GM19397 (cell line): ENCODE measurements around the gene TKFC.

ENCODE experiments used
- ATAC-seq: cut with Tn5 transposase; IDR thresholded peaks from one replicate; pipeline ENCODE4 v1.9.1; 2021; ENCODE audit warnings: mild to moderate bottlenecking, moderate library complexity; ENCODE audit not compliant: unreplicated experiment

TKFC gene

DNA sequence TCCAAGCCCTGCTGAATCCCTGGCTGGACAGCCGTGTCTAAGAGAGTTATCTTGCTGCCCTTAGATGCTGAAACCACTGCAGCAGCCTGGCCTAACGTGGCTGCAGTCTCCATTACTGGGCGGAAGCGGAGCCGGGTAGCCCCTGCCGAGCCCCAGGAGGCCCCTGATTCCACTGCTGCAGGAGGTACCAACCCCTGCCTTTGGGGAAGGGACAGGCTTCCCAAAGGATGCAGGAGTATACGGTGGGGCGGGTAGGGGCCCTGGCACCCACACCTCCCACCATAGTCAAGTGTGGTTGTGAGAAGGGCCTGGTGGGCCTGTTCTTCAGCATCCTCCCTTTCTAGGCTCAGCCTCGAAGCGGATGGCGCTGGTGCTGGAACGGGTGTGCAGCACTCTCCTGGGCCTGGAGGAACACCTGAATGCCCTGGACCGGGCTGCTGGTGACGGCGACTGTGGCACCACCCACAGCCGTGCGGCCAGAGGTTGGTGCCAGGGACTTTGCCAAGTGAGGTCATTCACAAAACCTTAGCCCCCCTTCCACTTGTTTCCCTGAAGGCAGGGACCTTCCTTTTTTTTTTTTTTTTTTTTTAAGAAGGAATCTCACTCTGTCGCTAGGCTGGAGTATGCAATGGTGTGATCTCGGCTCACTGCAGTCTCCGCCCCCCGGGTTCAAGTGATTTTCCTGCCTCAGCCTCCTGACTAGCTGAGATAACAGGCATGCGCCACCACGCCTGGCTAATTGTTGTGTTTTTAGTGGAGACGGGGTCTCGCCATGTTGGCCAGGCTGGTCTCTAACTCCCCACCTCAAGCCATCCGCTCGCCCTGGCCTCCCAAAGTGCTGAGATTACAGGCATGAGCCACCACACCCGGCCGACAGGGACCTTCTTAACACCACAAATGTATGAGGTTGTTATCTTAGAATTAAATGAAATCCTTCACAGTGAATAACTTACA, 11.0 kb downstream of the TKFC start:
- no peak for ATAC-seq

- no peak for ATAC-seq
Measured at GRCh38 chr11:61345170-61345610, 12.2 kb downstream of the TKFC start.

- ATAC-seq, result no peak
Measured at GRCh38 chr11:61345954-61346843, 13.2 kb downstream of the TKFC start.

DNA sequence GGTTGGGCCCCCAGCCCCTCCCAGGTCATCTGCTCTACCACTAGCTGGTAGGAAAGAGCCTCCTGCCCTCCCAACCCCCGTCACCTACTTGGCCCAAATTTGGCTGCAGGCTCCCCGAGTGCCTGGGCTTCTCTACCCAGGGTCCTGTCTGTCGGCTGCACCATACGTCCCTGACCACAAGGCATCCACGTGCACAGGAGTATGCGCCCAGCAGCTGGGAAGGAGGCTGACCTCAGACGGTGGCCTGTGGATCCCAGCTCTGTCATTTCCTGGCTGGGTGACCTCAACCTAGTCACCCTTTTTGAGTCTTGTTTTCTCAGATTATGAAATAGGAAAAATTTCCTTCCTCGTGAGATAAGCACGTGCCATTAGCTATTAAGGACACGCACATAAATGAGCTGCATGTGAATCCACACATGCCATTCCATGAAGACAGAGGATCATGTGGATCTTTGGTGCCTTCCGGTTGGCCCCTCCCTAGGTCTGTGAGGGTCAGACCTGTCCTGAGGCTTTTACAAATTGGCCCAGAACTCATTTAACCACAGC, 15.0 kb downstream of the TKFC start:
- no peak for ATAC-seq

- no peak for ATAC-seq
Measured at GRCh38 chr11:61349189-61349751, 16.2 kb downstream of the TKFC start.

GRCh38 chr11:61349916-61350315, 16.9 kb downstream of the TKFC start:
- ATAC-seq, result no peak

- no peak for ATAC-seq
Measured at GRCh38 chr11:61350336-61350735, 17.3 kb downstream of the TKFC start.

GRCh38 chr11:61350803-61351202, 17.8 kb downstream of the TKFC start:
- no peak for ATAC-seq

GRCh38 chr11:61352038-61352437, 19.0 kb downstream of the TKFC start:
- ATAC-seq, result no peak

DNA sequence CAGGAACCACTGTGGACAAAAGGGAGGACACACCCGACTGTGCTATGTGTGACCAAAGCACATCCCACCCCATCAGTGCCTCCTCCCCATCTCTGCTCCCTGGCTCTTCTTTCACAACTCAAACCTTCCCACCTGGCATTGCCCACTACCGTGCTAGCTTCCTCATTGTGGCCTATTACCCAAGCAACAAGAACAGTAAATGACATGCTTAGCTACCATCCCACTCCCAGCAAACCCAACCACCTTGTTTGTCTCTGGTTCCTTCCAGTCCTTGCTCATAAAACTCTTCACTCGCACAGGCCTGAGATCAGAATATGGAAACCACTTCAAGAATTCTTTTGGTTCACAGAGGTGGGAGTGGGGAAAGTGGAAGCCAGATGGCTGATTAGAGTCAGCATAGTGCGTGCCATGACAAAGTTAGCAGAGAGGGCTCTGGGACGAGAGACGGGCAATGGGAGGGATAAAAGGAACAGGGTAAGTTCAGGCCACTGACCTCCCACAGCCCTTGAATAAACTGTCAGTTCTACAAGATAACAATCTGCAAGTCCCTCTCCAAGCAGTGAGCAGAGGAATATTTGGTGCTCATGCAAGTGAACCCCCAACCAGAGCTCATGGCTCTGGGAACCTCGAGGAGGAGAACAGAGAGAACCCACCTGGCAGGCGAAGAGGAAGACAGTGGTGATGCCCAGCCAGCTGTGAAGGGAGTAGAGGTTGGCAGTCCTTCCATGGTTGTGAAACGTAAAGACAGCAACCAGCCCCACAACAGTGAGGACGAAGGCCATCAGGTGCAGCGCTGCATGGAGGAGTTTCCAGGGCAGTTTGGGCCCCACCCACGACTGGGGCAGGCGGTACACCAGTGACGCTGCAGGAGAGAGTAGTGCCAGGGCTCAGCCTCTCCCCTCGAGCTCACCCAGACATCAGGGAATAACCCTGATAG, 20.4 kb downstream of the TKFC start:
- no peak for ATAC-seq

DNA sequence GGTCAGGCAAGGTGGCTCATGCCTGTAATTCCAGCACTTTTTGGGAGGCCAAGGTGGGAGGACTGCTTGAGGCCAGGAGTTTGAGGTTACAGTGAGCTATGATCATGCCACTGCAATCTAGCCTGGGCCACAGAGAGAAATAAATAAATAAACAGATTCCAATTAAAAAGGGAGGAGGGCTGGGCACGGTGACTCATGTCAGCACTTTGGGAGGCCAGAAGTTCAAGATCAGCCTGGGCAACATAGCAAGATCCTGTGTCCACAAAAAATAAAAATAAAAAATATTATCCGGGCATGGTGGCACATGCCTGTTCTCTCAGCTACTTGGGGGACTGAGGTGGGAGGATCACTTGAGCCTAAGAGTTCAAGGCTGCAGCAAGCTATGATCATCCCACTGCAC, 21.2 kb downstream of the TKFC start:
- ATAC-seq, result no peak

DNA sequence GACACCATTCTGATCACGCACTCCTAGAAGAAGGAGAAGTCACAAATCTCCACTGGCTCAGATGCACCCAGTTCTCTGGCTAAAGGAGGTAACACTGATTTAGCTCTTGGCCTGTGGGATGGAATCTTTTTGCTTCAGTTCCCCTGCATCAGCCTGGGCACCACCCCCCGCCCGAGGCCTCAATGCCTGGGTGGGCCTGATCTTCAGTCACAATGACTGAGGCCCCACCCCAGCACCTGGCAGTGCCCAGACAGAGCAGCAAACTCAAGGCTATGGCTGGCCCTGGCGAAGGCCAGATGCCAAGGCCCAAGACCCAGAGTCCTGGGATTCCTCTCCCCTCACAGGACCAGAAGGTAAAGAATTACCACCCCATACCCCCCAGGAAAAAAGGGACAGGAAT, 23.7 kb downstream of the TKFC start:
- ATAC-seq, result no peak

DNA sequence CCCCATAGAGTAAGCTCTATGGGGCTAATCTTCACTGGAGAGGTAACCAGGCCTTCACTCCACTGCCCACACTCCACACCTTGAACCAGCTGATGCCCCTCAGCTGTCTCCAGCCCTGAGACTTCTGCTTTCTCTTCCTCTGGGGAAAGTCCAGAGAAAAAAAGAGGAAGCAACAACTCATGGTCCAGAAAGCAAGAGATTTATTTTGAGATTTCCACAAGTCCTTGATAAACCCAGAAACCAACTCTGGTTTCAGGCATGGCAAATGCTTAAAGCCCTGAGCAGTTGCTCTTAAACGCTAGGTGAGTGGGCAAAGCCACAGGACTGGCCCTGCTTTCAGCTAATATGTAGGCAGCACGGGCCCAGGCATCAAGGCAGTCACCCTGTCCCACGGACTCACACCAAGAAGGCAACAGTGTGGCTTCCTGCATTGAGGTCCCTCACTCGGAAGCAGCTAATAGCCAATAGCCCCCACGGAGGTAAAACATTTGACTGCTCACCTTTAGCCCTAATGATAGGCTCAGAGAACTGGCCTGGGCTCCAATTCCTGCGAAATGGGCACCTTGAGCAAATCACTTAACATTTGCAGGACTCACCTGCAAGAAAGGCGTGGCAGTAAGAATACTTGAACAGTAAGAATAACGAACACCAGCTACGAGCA, 24.3 kb downstream of the TKFC start:
- peak; percentile 44 for ATAC-seq

GRCh38 chr11:61357894-61358239, 24.8 kb downstream of the TKFC start:
- ATAC-seq, result no peak

- ATAC-seq, result no peak
Measured at GRCh38 chr11:61358566-61358965, 25.5 kb downstream of the TKFC start.

DNA sequence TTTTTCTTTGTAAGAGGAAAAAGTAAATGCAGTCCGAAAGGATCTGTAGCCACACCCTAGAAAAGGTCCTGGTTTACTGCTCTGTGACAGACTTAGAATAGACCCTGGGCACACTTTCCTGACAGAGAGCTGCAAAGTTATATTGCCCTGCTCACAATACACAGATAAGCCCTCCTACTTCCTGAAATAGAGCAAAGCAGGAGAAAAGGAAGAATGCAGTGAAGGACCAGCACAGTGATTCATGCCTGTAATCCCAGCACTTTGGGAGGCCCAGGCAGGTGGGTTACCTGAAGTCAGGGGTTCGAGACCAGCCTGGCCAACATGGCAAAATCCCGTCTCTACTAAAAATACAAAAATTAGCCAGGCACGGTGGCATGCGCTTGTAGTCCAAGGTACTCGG, 26.5 kb downstream of the TKFC start:
- no peak for ATAC-seq

GRCh38 chr11:61361237-61361740, 28.3 kb downstream of the TKFC start:
- ATAC-seq, result no peak

GRCh38 chr11:61361741-61362541, 28.9 kb downstream of the TKFC start, which contains the start of the genes CYB561A3 and TMEM138:
Gene CYB561A3, minus strand, starts transcription at chr11:61361882. Its CDS starts 5,169 bp downstream, at chr11:61356713.
Gene TMEM138, plus strand, starts transcription at chr11:61362374. Its CDS starts 2,017 bp downstream, at chr11:61364391.
- ATAC-seq, result peak; percentile 84
